IMR-90 (cell line): ENCODE results near the gene KLK13.

Source experiments
- BHLHE40 ChIP-seq: fragments of 150-350 bp; IDR thresholded peaks from 2 replicates; pipeline ENCODE4 v1.6.1; 2016; ENCODE audit warnings: mild to moderate bottlenecking, low read depth, low read length
- CEBPB ChIP-seq: IDR thresholded peaks from 2 replicates; pipeline ENCODE4 v1.6.1; 2012; ENCODE audit warnings: low read depth, low read length, improper control_type of control experiment
- CHD1 ChIP-seq: IDR thresholded peaks from 2 replicates; pipeline ENCODE4 v1.6.1; 2012; ENCODE audit warnings: low read depth, low read length, improper control_type of control experiment
- ELK1 ChIP-seq: fragments of 150-350 bp; IDR thresholded peaks from 2 replicates; pipeline ENCODE4 v1.6.1; 2016; ENCODE audit warnings: low read depth, mild to moderate bottlenecking, low read length, moderate library complexity, borderline replicate concordance
- FOS ChIP-seq: fragments of 150-350 bp; IDR thresholded peaks from 2 replicates; pipeline ENCODE4 v1.6.1; 2016; ENCODE audit warnings: low read depth, low read length
- MAFK ChIP-seq: IDR thresholded peaks from 2 replicates; pipeline ENCODE4 v1.6.1; 2012; ENCODE audit warnings: low read depth, low read length, improper control_type of control experiment
- MAZ ChIP-seq: IDR thresholded peaks from 2 replicates; pipeline ENCODE4 v1.6.1; 2012; ENCODE audit warnings: low read depth, mild to moderate bottlenecking, low read length, improper control_type of control experiment, moderate library complexity, borderline replicate concordance
- MXI1 ChIP-seq: IDR thresholded peaks from 2 replicates; pipeline ENCODE4 v1.6.1; 2012; ENCODE audit warnings: low read depth, mild to moderate bottlenecking, low read length, moderate library complexity, borderline replicate concordance
- POLR2A ChIP-seq: IDR thresholded peaks from 2 replicates; pipeline ENCODE4 v1.6.1; 2012; ENCODE audit warnings: mild to moderate bottlenecking, low read depth, low read length
- RAD21 ChIP-seq: IDR thresholded peaks from 2 replicates; pipeline ENCODE4 v1.6.1; 2012; ENCODE audit warnings: low read length, improper control_type of control experiment
- RCOR1 ChIP-seq: IDR thresholded peaks from 2 replicates; pipeline ENCODE4 v1.6.1; 2012; ENCODE audit warnings: mild to moderate bottlenecking, low read length, improper control_type of control experiment; ENCODE audit not compliant: insufficient replicate concordance
- RFX5 ChIP-seq: IDR thresholded peaks from 2 replicates; pipeline ENCODE4 v1.8.0; 2012; ENCODE audit warnings: low read depth, mild to moderate bottlenecking, low read length, moderate library complexity
- USF2 ChIP-seq: fragments of 150-350 bp; IDR thresholded peaks from 2 replicates; pipeline ENCODE4 v1.6.1; 2017; ENCODE audit warnings: mild to moderate bottlenecking, antibody characterized with exemption, low read length, low read depth
- TF ChIP-seq, protein P1 (sequence below): conservative IDR thresholded peaks from 2 replicates; pipeline ENCODE4 v1.5.1; 2012; ENCODE audit warnings: mild to moderate bottlenecking, low read depth, low read length, improper control_type of control experiment

- TF ChIP-seq, protein P1, sequence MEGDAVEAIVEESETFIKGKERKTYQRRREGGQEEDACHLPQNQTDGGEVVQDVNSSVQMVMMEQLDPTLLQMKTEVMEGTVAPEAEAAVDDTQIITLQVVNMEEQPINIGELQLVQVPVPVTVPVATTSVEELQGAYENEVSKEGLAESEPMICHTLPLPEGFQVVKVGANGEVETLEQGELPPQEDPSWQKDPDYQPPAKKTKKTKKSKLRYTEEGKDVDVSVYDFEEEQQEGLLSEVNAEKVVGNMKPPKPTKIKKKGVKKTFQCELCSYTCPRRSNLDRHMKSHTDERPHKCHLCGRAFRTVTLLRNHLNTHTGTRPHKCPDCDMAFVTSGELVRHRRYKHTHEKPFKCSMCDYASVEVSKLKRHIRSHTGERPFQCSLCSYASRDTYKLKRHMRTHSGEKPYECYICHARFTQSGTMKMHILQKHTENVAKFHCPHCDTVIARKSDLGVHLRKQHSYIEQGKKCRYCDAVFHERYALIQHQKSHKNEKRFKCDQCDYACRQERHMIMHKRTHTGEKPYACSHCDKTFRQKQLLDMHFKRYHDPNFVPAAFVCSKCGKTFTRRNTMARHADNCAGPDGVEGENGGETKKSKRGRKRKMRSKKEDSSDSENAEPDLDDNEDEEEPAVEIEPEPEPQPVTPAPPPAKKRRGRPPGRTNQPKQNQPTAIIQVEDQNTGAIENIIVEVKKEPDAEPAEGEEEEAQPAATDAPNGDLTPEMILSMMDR = no peak
- TF ChIP-seq RAD21 = no peak
- no peak for TF ChIP-seq CEBPB
- TF ChIP-seq POLR2A = no peak
- no peak for TF ChIP-seq BHLHE40
- TF ChIP-seq RFX5 = no peak
- no peak for TF ChIP-seq MAZ
- no peak for TF ChIP-seq MAFK
- TF ChIP-seq ELK1 = no peak
- no peak for TF ChIP-seq FOS
- no peak for TF ChIP-seq MXI1
- TF ChIP-seq RCOR1 = no peak
- no peak for TF ChIP-seq CHD1
- no peak for TF ChIP-seq USF2
Measured at GRCh38 chr19:51103926-51104341, 39.0 kb upstream of the KLK13 start.
